ENCODE results near the gene NCOA1.

NCOA1 gene

GRCh38 chr2:24498121-24498520 lies 7.1 kb downstream of the NCOA1 start:
- Histone ChIP-seq H3K4me1 (ENCODE audit: control insufficient read depth in 5 of 5, insufficient read depth in 5 of 5, low read length in 5 of 5) (peaks cover 0 to 25% (median 16%) of the 10 kb centered on the region in 5 donors), H3K27me3 (ENCODE audit: control insufficient read depth in 5 of 5, insufficient read depth in 4 of 5, low read length in 5 of 5) (no peaks in the 10 kb centered on the region), H3K9me3 (ENCODE audit: control insufficient read depth in 5 of 5, low read length in 5 of 5) (no peaks in the 10 kb centered on the region), H3K27ac (ENCODE audit: low read depth, low read length) (no peak overlapping the region), H3K9ac (ENCODE audit: low read length in 5 of 5) (peak overlapping the region in 1 of 5 donors; percentile 16), H3K4me3 (ENCODE audit: low read depth in 1 of 5, low read length in 5 of 5) (no peak overlapping the region), H3K36me3 (ENCODE audit: control insufficient read depth in 5 of 5, insufficient read depth in 5 of 5, low read length in 5 of 5) (no peaks in the 10 kb centered on the region)

- Histone ChIP-seq H3K9ac (ENCODE audit: low read length in 5 of 5) (no peak overlapping the region), H3K9me3 (ENCODE audit: control insufficient read depth in 5 of 5, low read length in 5 of 5) (no peaks in the 10 kb centered on the region), H3K36me3 (ENCODE audit: control insufficient read depth in 5 of 5, insufficient read depth in 5 of 5, low read length in 5 of 5) (no peaks in the 10 kb centered on the region), H3K27ac (ENCODE audit: low read depth, low read length) (no peak overlapping the region), H3K4me3 (ENCODE audit: low read depth in 1 of 5, low read length in 5 of 5) (no peak overlapping the region), H3K4me1 (ENCODE audit: control insufficient read depth in 5 of 5, insufficient read depth in 5 of 5, low read length in 5 of 5) (peaks cover 3 to 15% (median 6%) of the 10 kb centered on the region in 5 donors), H3K27me3 (ENCODE audit: control insufficient read depth in 5 of 5, insufficient read depth in 4 of 5, low read length in 5 of 5) (no peaks in the 10 kb centered on the region)
Observed at GRCh38 chr2:24501813-24502212, 10.8 kb downstream of the NCOA1 start.

GRCh38 chr2:24505534-24506275 lies 14.7 kb downstream of the NCOA1 start:
- H3K27me3 ChIP-seq (ENCODE audit: control insufficient read depth in 5 of 5, insufficient read depth in 4 of 5, low read length in 5 of 5): no peaks in the 10 kb centered on the region
- peaks cover 3 to 20% (median 4%) of the 10 kb centered on the region in 5 donors for H3K4me1 ChIP-seq (ENCODE audit: control insufficient read depth in 5 of 5, insufficient read depth in 5 of 5, low read length in 5 of 5)
- H3K36me3 ChIP-seq (ENCODE audit: control insufficient read depth in 5 of 5, insufficient read depth in 5 of 5, low read length in 5 of 5): no peaks in the 10 kb centered on the region
- no peak overlapping the region for H3K4me3 ChIP-seq (ENCODE audit: low read depth in 1 of 5, low read length in 5 of 5)
- H3K9me3 ChIP-seq (ENCODE audit: control insufficient read depth in 5 of 5, low read length in 5 of 5): no peaks in the 10 kb centered on the region
- no peak overlapping the region for H3K27ac ChIP-seq (ENCODE audit: low read depth, low read length)
- H3K9ac ChIP-seq (ENCODE audit: low read length in 5 of 5): no peak overlapping the region

GRCh38 chr2:24507549-24507948 lies 16.5 kb downstream of the NCOA1 start:
- no peak overlapping the region for H3K4me3 ChIP-seq (ENCODE audit: low read depth in 1 of 5, low read length in 5 of 5)
- no peak overlapping the region for H3K9ac ChIP-seq (ENCODE audit: low read length in 5 of 5)
- no peaks in the 10 kb centered on the region for H3K9me3 ChIP-seq (ENCODE audit: control insufficient read depth in 5 of 5, low read length in 5 of 5)
- H3K36me3 ChIP-seq (ENCODE audit: control insufficient read depth in 5 of 5, insufficient read depth in 5 of 5, low read length in 5 of 5): no peaks in the 10 kb centered on the region
- no peaks in the 10 kb centered on the region for H3K27me3 ChIP-seq (ENCODE audit: control insufficient read depth in 5 of 5, insufficient read depth in 4 of 5, low read length in 5 of 5)
- no peak overlapping the region for H3K27ac ChIP-seq (ENCODE audit: low read depth, low read length)
- H3K4me1 ChIP-seq (ENCODE audit: control insufficient read depth in 5 of 5, insufficient read depth in 5 of 5, low read length in 5 of 5): peaks cover 3 to 23% (median 12%) of the 10 kb centered on the region in 5 donors

DNA sequence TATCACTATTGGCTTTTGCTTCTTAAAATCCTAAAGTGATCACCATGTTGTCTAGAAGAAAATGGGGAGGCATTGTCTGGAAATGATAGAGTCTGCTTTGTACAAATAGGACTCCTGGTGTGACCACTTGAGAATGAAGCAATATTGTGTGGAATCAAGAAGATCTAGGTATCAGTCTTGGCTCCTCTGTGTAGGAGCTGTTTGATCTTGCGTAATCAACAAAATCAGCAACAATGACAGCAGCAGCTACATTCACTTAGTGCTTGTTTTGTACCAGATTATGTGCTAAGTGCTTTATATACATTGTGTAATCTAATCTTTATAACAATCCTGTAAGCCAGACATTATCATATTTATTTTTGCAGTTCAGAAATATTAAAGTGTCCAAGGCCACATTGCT lies 17.8 kb downstream of the NCOA1 start:
- H3K27me3 ChIP-seq (ENCODE audit: control insufficient read depth in 5 of 5, insufficient read depth in 4 of 5, low read length in 5 of 5): no peaks in the 10 kb centered on the region
- no peak overlapping the region for H3K27ac ChIP-seq (ENCODE audit: low read depth, low read length)
- no peaks in the 10 kb centered on the region for H3K9me3 ChIP-seq (ENCODE audit: control insufficient read depth in 5 of 5, low read length in 5 of 5)
- H3K4me1 ChIP-seq (ENCODE audit: control insufficient read depth in 5 of 5, insufficient read depth in 5 of 5, low read length in 5 of 5): peaks cover 5 to 33% (median 21%) of the 10 kb centered on the region in 5 donors
- H3K9ac ChIP-seq (ENCODE audit: low read length in 5 of 5): no peak overlapping the region
- H3K4me3 ChIP-seq (ENCODE audit: low read depth in 1 of 5, low read length in 5 of 5): no peak overlapping the region
- no peaks in the 10 kb centered on the region for H3K36me3 ChIP-seq (ENCODE audit: control insufficient read depth in 5 of 5, insufficient read depth in 5 of 5, low read length in 5 of 5)

- Histone ChIP-seq H3K4me1 (ENCODE audit: control insufficient read depth in 5 of 5, insufficient read depth in 5 of 5, low read length in 5 of 5) (peaks cover 5 to 33% (median 21%) of the 10 kb centered on the region in 5 donors), H3K9ac (ENCODE audit: low read length in 5 of 5) (no peak overlapping the region), H3K9me3 (ENCODE audit: control insufficient read depth in 5 of 5, low read length in 5 of 5) (no peaks in the 10 kb centered on the region), H3K4me3 (ENCODE audit: low read depth in 1 of 5, low read length in 5 of 5) (no peak overlapping the region), H3K36me3 (ENCODE audit: control insufficient read depth in 5 of 5, insufficient read depth in 5 of 5, low read length in 5 of 5) (no peaks in the 10 kb centered on the region), H3K27ac (ENCODE audit: low read depth, low read length) (no peak overlapping the region), H3K27me3 (ENCODE audit: control insufficient read depth in 5 of 5, insufficient read depth in 4 of 5, low read length in 5 of 5) (no peaks in the 10 kb centered on the region)
Observed at GRCh38 chr2:24509425-24509824, 18.4 kb downstream of the NCOA1 start.

- peaks cover 5 to 33% (median 25%) of the 10 kb centered on the region in 5 donors for H3K4me1 ChIP-seq (ENCODE audit: control insufficient read depth in 5 of 5, insufficient read depth in 5 of 5, low read length in 5 of 5)
- no peaks in the 10 kb centered on the region for H3K27me3 ChIP-seq (ENCODE audit: control insufficient read depth in 5 of 5, insufficient read depth in 4 of 5, low read length in 5 of 5)
- no peaks in the 10 kb centered on the region for H3K9me3 ChIP-seq (ENCODE audit: control insufficient read depth in 5 of 5, low read length in 5 of 5)
- H3K27ac ChIP-seq (ENCODE audit: low read depth, low read length): no peak overlapping the region
- H3K4me3 ChIP-seq (ENCODE audit: low read depth in 1 of 5, low read length in 5 of 5): no peak overlapping the region
- H3K36me3 ChIP-seq (ENCODE audit: control insufficient read depth in 5 of 5, insufficient read depth in 5 of 5, low read length in 5 of 5): no peaks in the 10 kb centered on the region
- H3K9ac ChIP-seq (ENCODE audit: low read length in 5 of 5): no peak overlapping the region
Observed at GRCh38 chr2:24509840-24510239, 18.8 kb downstream of the NCOA1 start.

GRCh38 chr2:24510771-24511170 lies 19.7 kb downstream of the NCOA1 start:
- H3K36me3 ChIP-seq (ENCODE audit: control insufficient read depth in 5 of 5, insufficient read depth in 5 of 5, low read length in 5 of 5): no peaks in the 10 kb centered on the region
- no peaks in the 10 kb centered on the region for H3K9me3 ChIP-seq (ENCODE audit: control insufficient read depth in 5 of 5, low read length in 5 of 5)
- H3K4me1 ChIP-seq (ENCODE audit: control insufficient read depth in 5 of 5, insufficient read depth in 5 of 5, low read length in 5 of 5): peaks cover 3 to 29% (median 25%) of the 10 kb centered on the region in 5 donors
- H3K27ac ChIP-seq (ENCODE audit: low read depth, low read length): no peak overlapping the region
- no peaks in the 10 kb centered on the region for H3K27me3 ChIP-seq (ENCODE audit: control insufficient read depth in 5 of 5, insufficient read depth in 4 of 5, low read length in 5 of 5)
- H3K4me3 ChIP-seq (ENCODE audit: low read depth in 1 of 5, low read length in 5 of 5): no peak overlapping the region
- no peak overlapping the region for H3K9ac ChIP-seq (ENCODE audit: low read length in 5 of 5)

- Histone ChIP-seq H3K9me3 (ENCODE audit: control insufficient read depth in 5 of 5, low read length in 5 of 5) (no peaks in the 10 kb centered on the region), H3K4me3 (ENCODE audit: low read depth in 1 of 5, low read length in 5 of 5) (no peak overlapping the region), H3K4me1 (ENCODE audit: control insufficient read depth in 5 of 5, insufficient read depth in 5 of 5, low read length in 5 of 5) (peaks cover 2 to 29% (median 21%) of the 10 kb centered on the region in 5 donors), H3K36me3 (ENCODE audit: control insufficient read depth in 5 of 5, insufficient read depth in 5 of 5, low read length in 5 of 5) (no peaks in the 10 kb centered on the region), H3K27me3 (ENCODE audit: control insufficient read depth in 5 of 5, insufficient read depth in 4 of 5, low read length in 5 of 5) (no peaks in the 10 kb centered on the region), H3K9ac (ENCODE audit: low read length in 5 of 5) (no peak overlapping the region), H3K27ac (ENCODE audit: low read depth, low read length) (no peak overlapping the region)
Observed at GRCh38 chr2:24511198-24511597, 20.1 kb downstream of the NCOA1 start.

DNA sequence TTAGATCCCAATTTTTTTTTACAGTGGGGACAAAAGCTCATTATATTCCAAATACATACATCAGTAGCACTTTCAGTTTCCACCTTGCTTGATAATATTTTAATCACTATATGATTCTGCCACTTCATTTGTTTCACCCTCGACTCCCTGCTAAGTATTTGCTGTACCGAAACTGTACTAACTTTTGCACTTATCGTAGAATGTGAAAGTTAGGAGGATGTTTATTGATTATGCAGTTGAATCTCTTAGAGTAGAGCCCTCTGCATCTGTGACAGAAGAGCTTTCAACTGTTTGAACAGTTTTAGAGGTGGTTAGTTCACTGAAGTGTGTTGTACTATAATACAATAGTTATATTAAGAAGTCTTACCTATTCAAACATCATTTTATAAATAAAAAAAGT lies 20.8 kb downstream of the NCOA1 start:
- H3K4me1 ChIP-seq (ENCODE audit: control insufficient read depth in 5 of 5, insufficient read depth in 5 of 5, low read length in 5 of 5): peaks cover 2 to 28% (median 18%) of the 10 kb centered on the region in 5 donors
- H3K27me3 ChIP-seq (ENCODE audit: control insufficient read depth in 5 of 5, insufficient read depth in 4 of 5, low read length in 5 of 5): no peaks in the 10 kb centered on the region
- no peaks in the 10 kb centered on the region for H3K36me3 ChIP-seq (ENCODE audit: control insufficient read depth in 5 of 5, insufficient read depth in 5 of 5, low read length in 5 of 5)
- H3K9ac ChIP-seq (ENCODE audit: low read length in 5 of 5): peak overlapping the region in 1 of 5 donors; percentile 24
- H3K9me3 ChIP-seq (ENCODE audit: control insufficient read depth in 5 of 5, low read length in 5 of 5): no peaks in the 10 kb centered on the region
- no peak overlapping the region for H3K27ac ChIP-seq (ENCODE audit: low read depth, low read length)
- no peak overlapping the region for H3K4me3 ChIP-seq (ENCODE audit: low read depth in 1 of 5, low read length in 5 of 5)
